NCI-H2227 (cell line): ENCODE results near the gene LMO4.

Experiments used
- DNase-seq: peaks from one replicate; lab custom pipeline; 2025; ENCODE audit not compliant: unreplicated experiment; lab: John Stamatoyannopoulos, UW

Gene LMO4

DNA sequence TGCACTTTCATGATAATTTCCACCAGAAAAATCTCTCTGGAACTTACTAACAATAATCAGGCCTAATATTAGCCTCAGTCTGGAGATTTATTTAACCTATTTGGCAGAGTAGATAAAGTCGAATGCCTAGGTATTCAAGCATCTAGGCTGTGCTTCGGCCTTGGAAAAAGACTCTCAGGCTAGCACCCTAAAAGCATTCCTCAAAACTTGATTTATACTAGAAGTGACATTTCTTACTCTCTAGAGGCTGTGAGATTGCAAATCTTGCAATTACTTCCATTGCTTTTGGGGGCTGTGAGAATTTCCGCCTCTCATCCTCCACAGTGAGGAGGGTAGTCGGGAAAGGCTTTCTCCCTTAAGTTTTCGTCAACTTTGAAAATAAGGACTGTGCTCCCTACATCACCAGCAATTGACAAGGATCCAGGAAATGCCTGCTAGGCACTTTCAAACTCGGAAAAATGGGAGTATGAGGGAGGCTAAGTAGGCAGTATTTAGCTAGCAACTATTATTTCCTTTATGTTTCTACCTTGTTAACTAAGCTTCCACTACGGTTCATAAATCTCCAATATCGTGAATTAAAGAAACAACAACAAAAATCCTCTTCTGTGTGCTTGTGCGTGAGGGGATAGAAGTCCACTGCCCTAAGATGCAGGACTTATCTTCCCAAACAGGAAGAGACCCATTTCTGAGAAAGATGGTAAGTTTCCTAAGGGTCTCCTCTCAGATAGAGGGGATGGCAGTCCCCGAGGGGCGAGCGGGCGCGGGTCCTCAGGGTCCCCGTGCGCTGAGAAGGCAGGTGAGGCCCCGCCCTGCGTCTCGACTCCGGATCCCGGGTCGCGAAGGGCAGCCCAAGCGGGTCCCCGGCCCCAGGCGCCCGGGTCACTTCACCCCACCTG is 1.1 kb upstream of the LMO4 start:
- DNase-seq = no peak

DNA sequence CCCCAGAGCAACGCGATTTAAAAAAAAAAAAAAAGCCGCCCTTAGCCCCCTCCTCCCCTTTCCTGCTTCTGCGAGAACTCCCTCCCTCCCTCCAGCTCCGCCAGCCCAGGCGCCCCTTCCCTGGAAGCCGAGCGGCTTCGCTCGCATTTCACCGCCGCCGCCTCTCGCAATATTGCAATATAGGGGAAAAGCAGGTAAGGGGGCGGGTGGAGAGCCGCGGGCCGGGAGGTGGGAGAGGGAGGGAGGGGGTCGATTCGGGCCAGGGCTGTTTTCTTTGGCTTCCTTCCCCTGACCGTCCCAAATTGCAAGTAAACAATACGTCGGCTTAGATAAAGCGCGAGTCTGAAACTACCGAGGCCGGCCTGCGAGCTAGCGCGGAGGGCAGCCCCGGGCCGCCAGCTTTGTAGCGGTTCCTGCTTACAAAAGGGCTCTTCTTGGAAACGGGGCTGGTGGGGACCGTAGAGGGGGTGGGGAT is 408 bp downstream of the LMO4 start:
- peak; percentile 84 for DNase-seq

DNA sequence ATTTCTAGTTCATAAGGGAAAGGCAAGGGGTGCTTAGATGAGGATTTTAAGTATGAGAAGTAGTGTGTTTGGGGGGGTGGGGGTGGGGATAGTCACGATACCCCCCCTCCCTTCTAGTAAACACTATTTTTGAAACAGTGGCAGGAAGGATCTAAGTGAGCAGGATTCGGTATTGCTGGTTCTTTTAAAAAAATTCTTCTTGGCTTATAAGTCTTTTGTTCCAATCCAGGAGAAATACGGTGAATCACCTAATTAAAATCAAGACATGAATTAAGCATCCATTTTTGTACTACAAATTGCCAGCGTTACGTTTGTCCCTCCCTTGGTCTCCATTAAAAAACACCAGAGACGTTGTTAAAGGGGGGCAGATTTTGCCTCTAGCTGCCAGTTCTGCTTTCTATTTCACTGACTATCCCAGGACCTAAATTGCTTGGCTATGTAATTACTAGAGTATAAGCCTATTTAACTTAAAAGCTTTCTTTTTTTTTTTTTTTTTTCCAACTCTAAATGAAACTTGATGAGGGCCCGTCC is 911 bp downstream of the LMO4 start:
- DNase-seq = no peak

DNA sequence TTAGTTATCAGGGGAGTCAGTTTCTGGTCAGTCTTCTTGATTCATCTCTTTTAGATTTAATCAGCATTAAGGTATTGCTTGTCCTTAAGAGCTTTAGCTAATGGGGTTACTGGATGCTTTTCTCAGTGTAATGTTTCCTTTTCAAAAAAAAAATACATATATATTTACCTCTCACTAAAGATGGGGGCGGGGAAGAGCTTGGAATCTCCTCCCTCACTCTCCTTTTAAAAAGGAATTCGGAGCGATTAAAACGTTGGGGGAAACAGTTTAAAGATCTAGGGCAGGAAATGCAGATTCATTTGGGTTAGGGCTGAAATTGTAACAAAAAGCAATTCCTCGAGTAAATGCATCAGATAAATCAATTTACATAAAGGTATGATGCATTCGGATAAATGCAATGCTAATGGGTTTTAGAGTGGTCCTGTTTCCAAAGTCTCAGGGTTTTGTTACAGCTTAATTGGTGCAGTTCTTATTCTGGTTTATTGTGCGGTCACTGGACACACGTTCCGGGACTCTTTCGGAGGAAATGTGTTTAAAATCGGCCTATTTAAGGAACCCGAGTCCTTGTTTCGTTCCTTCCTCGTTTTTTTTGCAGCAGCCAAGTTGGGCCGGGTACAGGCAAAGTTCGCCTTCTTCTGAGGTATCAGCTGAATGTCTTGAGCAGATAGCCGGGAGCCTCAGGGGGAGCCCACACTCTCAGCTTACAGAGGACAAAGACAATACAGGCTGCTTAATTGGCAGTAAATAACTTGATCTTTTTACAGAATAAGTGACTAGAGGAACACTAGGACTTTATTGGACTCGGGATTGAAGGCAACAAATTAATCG is 1.6 kb downstream of the LMO4 start:
- no peak for DNase-seq

DNA sequence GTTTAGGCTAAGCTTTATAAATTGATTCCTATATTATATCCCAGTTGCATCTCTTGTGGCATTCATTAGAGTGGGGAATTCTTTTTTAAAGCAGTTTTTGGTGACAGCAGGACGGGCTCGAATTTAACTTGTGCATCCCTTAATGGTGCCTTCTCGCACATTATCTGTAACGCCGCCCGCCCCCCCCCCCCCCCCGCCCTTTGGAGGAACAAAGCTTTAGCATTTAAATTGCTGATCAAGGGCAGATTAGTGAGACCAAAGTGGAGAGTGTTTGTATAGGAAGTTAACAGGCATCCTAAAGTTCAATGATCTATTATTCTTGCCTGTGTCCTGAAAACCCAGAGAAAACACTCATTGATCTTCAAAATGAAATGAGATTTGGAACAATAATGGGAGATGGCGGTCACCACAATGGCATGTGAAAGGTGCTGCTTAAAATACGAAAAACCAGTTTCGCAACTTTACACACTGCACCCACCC is 2.2 kb downstream of the LMO4 start:
- no peak for DNase-seq

DNA sequence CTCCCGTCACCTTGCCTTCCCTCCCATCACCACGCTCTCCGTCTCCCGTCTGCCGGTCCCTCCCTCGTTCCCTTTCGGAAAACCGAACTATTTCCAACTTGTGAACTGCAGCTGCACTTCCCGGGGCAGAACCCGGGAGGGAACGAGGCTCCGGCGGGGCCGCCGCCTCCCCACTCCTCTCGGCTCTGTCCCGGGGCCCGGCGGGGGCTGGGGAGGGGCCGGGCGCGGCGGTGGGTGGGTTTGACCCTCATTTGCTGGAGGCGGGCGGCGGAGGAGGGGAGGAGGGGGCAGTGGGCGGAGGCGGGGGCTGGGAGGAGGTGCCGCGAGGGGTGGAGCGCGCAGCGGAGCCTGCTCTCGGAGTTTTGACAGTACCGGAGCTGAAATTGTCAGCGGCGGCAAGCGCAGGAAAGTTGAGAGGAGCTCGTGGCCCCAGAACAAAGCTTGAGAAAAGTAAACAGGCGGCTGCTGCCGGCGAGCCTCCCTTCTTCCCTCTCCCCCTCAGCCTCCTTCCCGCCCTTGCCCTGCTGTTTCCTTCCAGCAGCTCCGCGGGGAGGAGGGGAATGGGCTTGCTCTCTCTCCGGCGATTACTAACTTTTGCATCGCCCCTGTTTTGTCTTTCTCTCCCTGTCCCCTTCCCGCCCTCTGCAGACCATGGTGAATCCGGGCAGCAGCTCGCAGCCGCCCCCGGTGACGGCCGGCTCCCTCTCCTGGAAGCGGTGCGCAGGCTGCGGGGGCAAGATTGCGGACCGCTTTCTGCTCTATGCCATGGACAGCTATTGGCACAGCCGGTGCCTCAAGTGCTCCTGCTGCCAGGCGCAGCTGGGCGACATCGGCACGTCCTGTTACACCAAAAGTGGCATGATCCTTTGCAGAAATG is 2.9 kb downstream of the LMO4 start:
- DNase-seq = peak; percentile 78

DNA sequence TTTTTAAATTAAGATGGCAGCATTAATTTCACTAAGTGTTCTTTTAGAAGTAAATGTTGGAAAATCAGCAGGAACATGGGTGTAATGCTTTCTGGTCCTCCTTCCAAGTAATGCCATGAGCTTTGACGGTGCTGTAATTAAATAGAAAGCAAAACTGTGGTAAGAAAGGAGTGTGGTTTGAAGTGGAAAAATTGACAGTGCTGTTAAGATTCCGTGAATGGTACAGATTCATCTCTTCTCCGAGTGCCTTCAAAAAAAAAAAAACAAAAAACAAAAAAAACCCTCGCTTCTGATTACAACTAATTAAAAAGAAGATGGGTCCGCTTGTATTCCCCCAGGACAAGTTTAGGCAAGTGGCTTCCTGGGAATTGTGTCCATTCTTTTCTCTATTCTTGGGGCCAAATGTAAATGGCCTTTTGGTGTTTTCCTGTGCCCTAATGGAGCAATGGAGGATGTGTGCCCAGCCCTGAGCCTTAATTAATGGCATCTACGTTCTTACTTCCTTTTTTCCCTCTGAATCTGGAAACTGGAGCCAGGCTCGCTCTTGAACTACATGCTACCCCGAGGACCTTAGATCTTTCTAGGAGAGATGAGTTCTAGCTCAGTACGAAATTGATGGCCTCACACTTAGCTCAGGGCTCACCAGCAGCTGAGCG is 5.1 kb downstream of the LMO4 start:
- DNase-seq = no peak

DNA sequence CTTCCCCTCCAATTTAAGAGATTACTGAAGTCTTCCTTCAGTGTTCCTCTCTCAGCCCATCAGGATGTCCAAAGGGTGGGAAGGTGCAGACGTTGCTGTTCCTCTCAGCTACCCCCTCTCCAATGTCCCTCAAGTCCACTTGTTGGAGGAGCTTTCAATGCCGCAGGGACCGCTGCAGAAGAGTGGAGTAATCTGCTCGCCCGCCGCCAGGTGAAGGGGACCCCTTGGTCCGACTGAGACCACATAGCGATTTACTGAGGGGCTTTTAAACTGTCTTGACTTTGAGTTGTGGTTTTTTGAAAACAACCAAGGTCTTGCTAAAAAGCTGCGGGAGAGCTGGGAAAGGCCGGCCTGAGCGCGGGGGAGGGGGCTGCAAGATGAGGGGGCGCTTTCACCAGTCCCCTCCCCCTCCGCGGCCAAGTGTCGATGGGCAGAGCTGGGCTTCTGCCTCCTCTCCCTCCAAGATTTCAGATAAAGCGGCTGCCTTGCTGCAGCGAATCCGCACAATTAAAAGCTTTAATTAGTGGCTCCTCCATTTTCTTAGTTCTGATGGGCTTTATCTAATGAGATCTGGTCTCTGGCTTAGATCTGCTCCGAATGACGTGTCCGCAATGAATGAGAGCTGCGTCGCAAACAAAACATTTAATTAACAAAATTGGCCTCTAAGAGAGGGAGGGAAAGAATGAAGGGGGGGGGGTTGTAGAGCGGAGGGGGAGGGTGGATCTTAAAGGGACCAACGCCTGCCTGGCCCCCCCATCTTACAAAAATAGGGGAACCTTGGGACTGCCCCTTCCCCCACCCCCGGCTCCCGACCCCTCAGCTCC is 5.9 kb downstream of the LMO4 start:
- DNase-seq = peak; percentile 78

DNA sequence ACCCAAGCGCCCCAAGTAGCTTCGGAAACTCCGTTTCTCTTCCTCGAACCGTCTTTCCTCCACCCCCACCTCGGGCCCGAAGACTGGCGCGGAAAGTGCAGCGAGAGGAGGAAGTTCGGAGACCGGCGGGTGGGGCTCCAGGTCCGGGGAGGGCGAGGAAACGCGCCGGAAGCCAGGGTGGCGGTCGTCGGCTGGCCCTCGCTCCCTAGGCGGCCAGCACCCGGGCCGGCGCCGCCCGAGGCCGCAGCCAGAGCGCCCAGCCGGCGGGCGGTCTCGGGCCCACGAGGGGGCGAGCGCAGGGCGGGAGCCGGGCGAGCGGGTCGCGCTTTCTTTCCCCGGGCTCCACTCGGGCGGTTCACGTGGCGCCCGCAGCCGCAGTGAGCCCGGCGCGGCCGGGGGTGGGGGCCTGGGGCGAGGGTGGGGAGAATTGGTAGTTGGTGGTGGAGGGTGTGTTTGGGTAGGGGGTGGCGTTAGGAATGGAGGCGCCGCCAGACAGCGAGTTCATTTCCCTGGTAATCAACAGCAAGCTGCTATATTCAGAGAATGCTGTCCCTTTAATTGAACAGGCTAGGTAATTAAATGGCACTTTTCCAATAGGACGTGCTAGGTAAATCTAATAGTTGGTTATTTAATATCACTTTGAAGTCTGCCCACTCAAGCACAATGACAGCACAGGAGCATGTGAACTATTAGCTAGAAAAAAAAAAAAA is 6.7 kb downstream of the LMO4 start:
- peak; percentile 57 for DNase-seq

DNA sequence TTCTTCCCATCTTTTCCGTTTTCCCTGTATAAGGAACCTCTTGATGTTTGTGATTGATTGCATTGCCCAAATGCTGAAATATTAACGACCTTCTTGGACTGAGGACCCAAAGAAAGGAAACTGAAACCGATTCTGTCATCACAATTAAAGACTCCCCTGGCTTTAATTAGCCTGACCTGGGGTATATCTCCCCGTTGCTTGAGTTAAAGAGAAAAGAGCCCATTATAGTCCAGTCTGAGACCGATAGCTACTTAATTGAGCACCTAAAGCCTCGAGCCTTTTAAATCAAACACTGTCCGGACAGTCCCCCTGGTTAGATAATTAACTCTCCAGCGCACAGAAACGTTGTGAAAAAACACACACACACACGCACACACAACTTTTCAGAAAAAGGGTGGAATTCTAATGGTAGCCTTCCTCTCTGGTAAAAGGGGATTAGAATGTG is 8.0 kb downstream of the LMO4 start:
- no peak for DNase-seq

DNA sequence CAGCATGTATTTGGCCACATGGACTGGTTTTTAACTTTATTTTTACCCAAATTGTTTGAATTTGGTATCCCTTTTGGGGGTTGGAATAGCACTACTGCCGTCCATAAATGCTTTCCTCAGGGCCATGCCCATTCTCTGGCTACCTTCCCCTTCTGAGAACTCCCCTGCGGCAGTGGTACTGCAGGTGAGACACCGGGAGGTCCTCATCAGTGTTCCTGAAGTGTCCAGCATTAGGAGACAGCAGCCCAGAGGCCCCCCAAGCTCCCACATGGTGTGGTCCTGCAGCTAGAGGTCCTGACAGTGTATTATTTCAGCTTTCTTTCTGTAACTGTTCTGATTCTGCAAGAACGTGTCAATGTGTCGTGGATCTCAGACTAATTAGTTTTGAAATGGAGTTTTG is 8.9 kb downstream of the LMO4 start:
- no peak for DNase-seq

DNA sequence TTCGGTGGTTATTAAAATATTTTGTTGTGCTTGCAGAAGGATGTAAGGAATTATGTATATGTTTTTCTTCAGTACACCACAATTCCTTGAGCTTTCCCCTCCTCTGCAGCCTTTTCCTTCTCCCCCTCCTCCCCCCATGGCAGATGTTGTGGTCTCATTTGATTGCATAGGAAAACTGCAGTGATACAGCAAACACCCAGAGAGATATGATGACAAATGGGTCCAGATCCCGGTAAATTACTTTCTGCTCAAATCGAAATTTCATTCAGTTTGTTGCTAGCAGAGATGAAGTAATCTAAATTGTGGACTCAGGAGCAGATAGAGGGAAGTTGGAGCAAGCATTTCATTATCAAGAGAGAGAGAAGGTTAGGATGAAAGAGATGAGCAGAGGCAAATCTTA is 9.9 kb downstream of the LMO4 start:
- peak; percentile 85 for DNase-seq

DNA sequence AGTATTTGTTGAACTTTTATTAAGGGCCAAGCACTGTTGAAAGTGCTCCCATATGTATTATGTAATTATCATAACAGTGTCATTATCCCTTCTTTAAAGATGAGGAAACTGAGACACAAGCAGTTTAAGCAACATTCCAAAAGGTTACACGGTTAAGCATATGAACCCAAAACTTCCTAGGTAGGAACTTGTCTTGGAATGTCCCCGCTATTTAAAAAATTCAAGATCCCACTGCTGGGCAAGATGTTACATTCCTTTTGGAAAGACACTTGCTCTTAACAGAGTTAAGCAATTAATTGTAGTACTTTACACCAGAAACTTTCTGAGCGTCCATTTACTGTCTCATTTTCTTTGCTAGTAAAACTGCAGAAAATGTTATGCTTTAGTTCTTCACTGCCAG is 15.6 kb downstream of the LMO4 start:
- no peak for DNase-seq

DNA sequence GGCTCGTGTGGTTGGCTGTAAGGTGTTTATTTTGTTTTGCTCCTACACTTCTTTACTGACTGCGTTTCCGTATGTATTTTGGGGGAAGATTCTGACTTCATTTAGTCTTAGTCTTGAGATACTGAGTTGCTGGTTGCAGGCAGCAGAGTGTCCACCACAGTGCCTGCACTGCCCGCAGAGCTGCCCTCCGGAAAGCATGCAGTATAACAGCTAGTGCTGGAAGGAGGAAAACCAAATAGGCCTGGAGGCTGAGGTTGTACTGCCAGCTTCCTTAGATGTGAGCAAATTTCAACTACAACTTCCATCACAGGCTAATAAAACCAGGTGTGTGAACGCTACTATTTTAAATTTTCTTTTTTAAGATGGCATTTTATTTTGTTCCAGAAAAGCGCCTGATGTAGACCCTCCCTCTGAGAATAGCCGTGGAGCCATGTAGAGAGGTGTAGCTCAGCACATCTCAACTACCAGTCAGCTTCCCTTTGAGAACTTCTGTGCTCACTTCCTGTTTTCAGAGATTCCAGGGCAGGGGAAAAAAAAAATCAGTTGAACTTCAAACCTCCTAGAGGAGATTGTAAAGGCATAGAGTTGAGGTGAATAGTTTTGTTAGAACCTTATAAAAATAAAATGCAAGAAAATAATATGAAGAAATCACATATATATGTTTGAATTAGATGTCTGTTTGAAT is 17.6 kb downstream of the LMO4 start:
- no peak for DNase-seq

DNA sequence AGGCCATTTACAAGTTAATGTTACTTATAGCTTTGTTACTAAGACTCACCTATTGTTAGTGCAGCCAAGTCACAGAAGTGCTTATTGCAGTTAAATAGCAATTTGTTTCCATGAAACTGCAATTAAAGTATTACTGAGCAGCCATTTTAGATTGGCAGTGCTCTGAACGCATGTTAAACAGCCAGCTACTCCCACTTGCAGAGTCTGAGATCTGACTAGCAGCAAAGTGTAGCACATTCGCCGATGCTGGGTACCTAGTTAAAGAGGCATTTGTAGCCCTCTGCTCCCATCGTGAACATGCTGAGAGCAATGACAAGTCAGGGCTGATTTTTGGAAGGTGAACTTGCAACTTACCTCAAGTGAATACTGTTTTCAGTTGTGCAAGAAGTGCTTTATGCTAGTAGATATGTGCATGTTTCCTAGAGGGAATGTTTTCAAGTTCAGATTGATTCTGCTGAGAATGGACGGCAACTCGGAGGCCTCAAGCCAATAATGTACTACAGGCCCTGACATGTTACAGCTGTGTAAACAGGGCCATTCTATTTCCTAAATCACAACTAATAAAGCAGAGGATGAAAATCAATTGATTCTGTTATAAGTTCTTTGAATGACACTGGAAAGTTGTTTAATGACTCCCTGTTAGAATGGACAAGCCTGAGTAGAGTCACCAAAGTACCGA is 19.8 kb downstream of the LMO4 start:
- no peak for DNase-seq

DNA sequence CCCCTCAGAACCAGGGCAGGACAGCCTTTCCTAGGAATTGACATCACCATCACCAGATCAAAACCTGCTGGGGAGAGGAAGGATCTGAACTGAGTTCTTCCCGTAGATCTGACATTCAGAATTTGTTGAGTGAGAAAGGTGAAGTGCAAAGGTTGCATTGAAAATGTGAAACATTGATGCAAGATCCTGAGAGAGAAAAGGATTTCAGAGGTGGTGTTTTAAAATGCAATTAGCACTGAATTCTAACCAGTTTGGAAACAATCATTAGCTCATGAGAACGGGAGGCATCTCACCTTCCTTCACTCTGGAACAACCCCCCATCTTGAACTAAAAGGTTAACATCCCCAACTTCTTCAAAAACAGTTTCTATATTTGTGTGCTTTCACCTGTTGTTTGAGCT is 20.4 kb downstream of the LMO4 start:
- no peak for DNase-seq

DNA sequence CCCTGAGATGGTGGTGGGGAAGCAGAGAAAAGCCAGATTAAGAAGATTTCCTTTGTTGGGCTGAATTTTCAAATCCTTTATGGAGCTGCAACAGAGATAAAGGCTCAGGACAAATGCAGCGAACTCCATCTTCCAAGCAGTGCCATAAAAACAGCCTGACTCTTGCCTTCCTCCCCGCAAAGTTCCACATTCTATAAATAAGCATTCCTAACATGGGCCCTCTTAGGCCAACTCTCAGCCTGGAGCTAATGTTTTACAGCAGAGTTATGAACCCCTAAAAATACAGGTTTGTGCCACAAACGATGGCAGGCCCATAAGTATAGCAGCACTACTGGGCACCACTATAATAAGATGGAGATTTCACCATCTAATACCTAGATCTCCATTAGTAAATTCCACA is 27.2 kb downstream of the LMO4 start:
- no peak for DNase-seq
